Stimulated activated naive CD8-positive, alpha-beta T cell treated with anti-CD3 and anti-CD28 coated beads, Interleukin-15, amount 100 ng/mL, for 72 hours (primary cell): ENCODE measurements around the gene TANC1.
A peak's percentile ranks its signal among the peaks of the same experiment; 100 is the strongest.
"Not testable (repeated sequence)": the region's sequence is repeated elsewhere in the genome, so short reads cannot be mapped to it uniquely, and the experiment has no call there.

Source experiments
- ATAC-seq: fragments of 150-1000 bp; cut with Tn5 transposase; 2 replicates; pipeline ENCODE4 v1.10.0; 2021; ENCODE audit warnings: mild to moderate bottlenecking, moderate library complexity
- DNase-seq, 2 donors: peaks; one replicate each; pipeline ENCODE4 v3.0.0; 2021 to 2022
- H3K27ac Mint-ChIP-seq, 2 donors: one replicate each; pipeline ENCODE4 v1.8.0; 2022; ENCODE audit warnings: mild to moderate bottlenecking in 2 of 2, mixed read lengths in 2 of 2, moderate library complexity in 2 of 2
- H3K27me3 Mint-ChIP-seq: one replicate; pipeline ENCODE4 v1.8.0; 2022; ENCODE audit warnings: mixed read lengths
- H3K4me1 Mint-ChIP-seq: one replicate; pipeline ENCODE4 v1.8.0; 2022; ENCODE audit warnings: mild to moderate bottlenecking, mixed read lengths
- H3K4me3 Mint-ChIP-seq, 2 donors: one replicate each; pipeline ENCODE4 v1.8.0; 2022; ENCODE audit warnings: mild to moderate bottlenecking in 2 of 2, mixed read lengths in 2 of 2, moderate library complexity in 1 of 2
- H3K9me3 Mint-ChIP-seq, 2 donors: one replicate each; pipeline ENCODE4 v1.8.0; 2022; ENCODE audit warnings: mixed read lengths in 2 of 2

Gene TANC1

GRCh38 chr2:159090514-159091201 is 122.2 kb downstream of the TANC1 start:
- Mint-ChIP-seq H3K27me3 (no peaks in the 10 kb centered on the region), H3K27ac (no peak overlapping the region), H3K4me1 (peaks cover 77% of the 10 kb centered on the region), H3K4me3 (peak overlapping the region in 1 of 2 donors; percentile 25), H3K9me3 (peaks cover under 1 to 2% of the 10 kb centered on the region in 2 donors)
- ATAC-seq (no peak), DNase-seq (no peak)

GRCh38 chr2:159091381-159091780 is 122.9 kb downstream of the TANC1 start:
- Mint-ChIP-seq H3K27ac (peak overlapping the region in 1 of 2 donors; percentile 77), H3K4me3 (peak overlapping the region; percentile 11 to 12), H3K9me3 (peaks cover 7 to 10% of the 10 kb centered on the region in 2 donors), H3K27me3 (no peaks in the 10 kb centered on the region), H3K4me1 (peaks cover 74% of the 10 kb centered on the region)
- DNase-seq (no peak), ATAC-seq (no peak)

GRCh38 chr2:159091976-159092375 is 123.5 kb downstream of the TANC1 start:
- ATAC-seq (peak; percentile 15), DNase-seq (no peak)
- no peaks in the 10 kb centered on the region for H3K27me3 Mint-ChIP-seq
- peaks cover 13 to 15% of the 10 kb centered on the region in 2 donors for H3K9me3 Mint-ChIP-seq
- peak overlapping the region; percentile 2 to 77 for H3K27ac Mint-ChIP-seq
- peak overlapping the region; percentile 11 to 75 for H3K4me3 Mint-ChIP-seq
- H3K4me1 Mint-ChIP-seq = peaks cover 68% of the 10 kb centered on the region

- peaks cover 62% of the 10 kb centered on the region for H3K4me1 Mint-ChIP-seq
- DNase-seq (no peak), ATAC-seq (no peak)
- H3K27ac Mint-ChIP-seq = peak overlapping the region; percentile 61 to 71
- peak overlapping the region in 1 of 2 donors; percentile 1 for H3K4me3 Mint-ChIP-seq
- H3K9me3 Mint-ChIP-seq = peaks cover 14 to 19% of the 10 kb centered on the region in 2 donors
- H3K27me3 Mint-ChIP-seq = no peaks in the 10 kb centered on the region
Observed at GRCh38 chr2:159093497-159093896, 125.1 kb downstream of the TANC1 start.

- Mint-ChIP-seq H3K4me1 (peaks cover 68% of the 10 kb centered on the region), H3K27me3 (no peaks in the 10 kb centered on the region), H3K27ac (peak overlapping the region; percentile 72 to 73), H3K4me3 (peak overlapping the region in 1 of 2 donors; percentile 21), H3K9me3 (peaks cover 14 to 19% of the 10 kb centered on the region in 2 donors)
- DNase-seq (peak; percentile 25 to 49), ATAC-seq (peak; percentile 80)
Observed at GRCh38 chr2:159094173-159094737, 125.8 kb downstream of the TANC1 start.

- Mint-ChIP-seq H3K9me3 (peaks cover 14 to 19% of the 10 kb centered on the region in 2 donors), H3K27ac (peak overlapping the region in 1 of 2 donors; percentile 72)
- ATAC-seq = no peak
Observed at GRCh38 chr2:159095813-159096212, 127.4 kb downstream of the TANC1 start.

GRCh38 chr2:159096302-159096855 is 127.9 kb downstream of the TANC1 start:
- peaks cover 61% of the 10 kb centered on the region for H3K4me1 Mint-ChIP-seq
- H3K9me3 Mint-ChIP-seq = peaks cover 14 to 19% of the 10 kb centered on the region in 2 donors
- peak overlapping the region in 1 of 2 donors; percentile 29 for H3K27ac Mint-ChIP-seq
- not testable (repeated sequence) for ATAC-seq, H3K27me3 Mint-ChIP-seq, H3K4me3 Mint-ChIP-seq, DNase-seq

More at GRCh38 chr2:159095813-159096212, 127.4 kb downstream of the TANC1 start:
- Mint-ChIP-seq H3K4me3 (no peak overlapping the region), H3K27me3 (no peaks in the 10 kb centered on the region), H3K4me1 (peaks cover 66% of the 10 kb centered on the region)
- DNase-seq = no peak

- Mint-ChIP-seq H3K4me3 (no peak overlapping the region), H3K27me3 (no peaks in the 10 kb centered on the region), H3K4me1 (peaks cover 55% of the 10 kb centered on the region), H3K27ac (peak overlapping the region; percentile 29 to 66), H3K9me3 (peaks cover 14 to 19% of the 10 kb centered on the region in 2 donors)
- DNase-seq = no peak
- no peak for ATAC-seq
Observed at GRCh38 chr2:159096901-159097300, 128.5 kb downstream of the TANC1 start.

- Mint-ChIP-seq H3K27ac (peak overlapping the region; percentile 96 to 99), H3K9me3 (peaks cover 14 to 19% of the 10 kb centered on the region in 2 donors), H3K4me1 (peaks cover 41% of the 10 kb centered on the region), H3K27me3 (no peaks in the 10 kb centered on the region), H3K4me3 (peak overlapping the region in 1 of 2 donors; percentile 51)
- DNase-seq = no peak
- ATAC-seq = peak; percentile 81
Observed at GRCh38 chr2:159098361-159098760, 129.9 kb downstream of the TANC1 start.

- Mint-ChIP-seq H3K4me3 (peak overlapping the region in 1 of 2 donors; percentile 15), H3K27ac (peak overlapping the region; percentile 96 to 99), H3K4me1 (peaks cover 35% of the 10 kb centered on the region), H3K27me3 (no peaks in the 10 kb centered on the region), H3K9me3 (peaks cover 14 to 19% of the 10 kb centered on the region in 2 donors)
- DNase-seq (no peak), ATAC-seq (peak; percentile 57)
Observed at GRCh38 chr2:159098921-159099411, 130.5 kb downstream of the TANC1 start.

GRCh38 chr2:159101755-159102489 is 133.5 kb downstream of the TANC1 start:
- ATAC-seq (no peak), DNase-seq (no peak)
- peaks cover 26% of the 10 kb centered on the region for H3K4me1 Mint-ChIP-seq
- no peak overlapping the region for H3K27ac Mint-ChIP-seq
- no peaks in the 10 kb centered on the region for H3K27me3 Mint-ChIP-seq
- peaks cover 2 to 4% of the 10 kb centered on the region in 2 donors for H3K9me3 Mint-ChIP-seq
- no peak overlapping the region for H3K4me3 Mint-ChIP-seq

GRCh38 chr2:159103411-159103810 is 135.0 kb downstream of the TANC1 start:
- Mint-ChIP-seq H3K4me3 (no peak overlapping the region), H3K27me3 (no peaks in the 10 kb centered on the region), H3K27ac (no peak overlapping the region), H3K4me1 (peaks cover 22% of the 10 kb centered on the region), H3K9me3 (no peaks in the 10 kb centered on the region)
- no peak for ATAC-seq
- no peak for DNase-seq

- Mint-ChIP-seq H3K4me1 (peaks cover 6% of the 10 kb centered on the region), H3K4me3 (no peak overlapping the region), H3K27ac (no peak overlapping the region), H3K27me3 (no peaks in the 10 kb centered on the region), H3K9me3 (no peaks in the 10 kb centered on the region)
- ATAC-seq (no peak), DNase-seq (no peak)
Observed at GRCh38 chr2:159106109-159106508, 137.7 kb downstream of the TANC1 start.

- H3K27ac Mint-ChIP-seq = peak overlapping the region in 1 of 2 donors; percentile 30
- DNase-seq (no peak), ATAC-seq (no peak)
- no peak overlapping the region for H3K4me3 Mint-ChIP-seq
- peaks cover 6% of the 10 kb centered on the region for H3K4me1 Mint-ChIP-seq
- no peaks in the 10 kb centered on the region for H3K9me3 Mint-ChIP-seq
- H3K27me3 Mint-ChIP-seq = no peaks in the 10 kb centered on the region
Observed at GRCh38 chr2:159108181-159108893, 139.9 kb downstream of the TANC1 start.

- ATAC-seq = no peak
- H3K27me3 Mint-ChIP-seq = no peaks in the 10 kb centered on the region
- H3K27ac Mint-ChIP-seq = no peak overlapping the region
- H3K4me1 Mint-ChIP-seq = peaks cover 6% of the 10 kb centered on the region
- no peak for DNase-seq
- no peaks in the 10 kb centered on the region for H3K9me3 Mint-ChIP-seq
- no peak overlapping the region for H3K4me3 Mint-ChIP-seq
Observed at GRCh38 chr2:159109517-159109916, 141.1 kb downstream of the TANC1 start.
